IPS-15b (cell line): ENCODE results near the gene CCNY.
"Not testable (repeated sequence)": the region's sequence is repeated elsewhere in the genome, so short reads cannot be mapped to it uniquely, and the experiment has no call there.

Source experiments
- H3K27me3 ChIP-seq: one replicate; pipeline ENCODE4 v1.6.1; 2013; ENCODE audit warnings: low read length; ENCODE audit not compliant: control insufficient read depth, insufficient read depth
- H3K36me3 ChIP-seq: one replicate; pipeline ENCODE4 v1.6.1; 2013; ENCODE audit warnings: low read length; ENCODE audit not compliant: control insufficient read depth, insufficient read depth
- H3K4me1 ChIP-seq: one replicate; pipeline ENCODE4 v1.6.1; 2013; ENCODE audit warnings: mild to moderate bottlenecking, low read length; ENCODE audit not compliant: control insufficient read depth, insufficient read depth
- H3K4me3 ChIP-seq: one replicate; pipeline ENCODE4 v1.5.1; 2013; ENCODE audit warnings: low read depth, low read length
- H3K9ac ChIP-seq: one replicate; pipeline ENCODE4 v1.6.1; 2013; ENCODE audit warnings: low read depth, mild to moderate bottlenecking, low read length
- H3K9me3 ChIP-seq: one replicate; pipeline ENCODE4 v1.6.1; 2013; ENCODE audit warnings: mild to moderate bottlenecking, low read length; ENCODE audit not compliant: control insufficient read depth, insufficient read depth

Gene CCNY

DNA sequence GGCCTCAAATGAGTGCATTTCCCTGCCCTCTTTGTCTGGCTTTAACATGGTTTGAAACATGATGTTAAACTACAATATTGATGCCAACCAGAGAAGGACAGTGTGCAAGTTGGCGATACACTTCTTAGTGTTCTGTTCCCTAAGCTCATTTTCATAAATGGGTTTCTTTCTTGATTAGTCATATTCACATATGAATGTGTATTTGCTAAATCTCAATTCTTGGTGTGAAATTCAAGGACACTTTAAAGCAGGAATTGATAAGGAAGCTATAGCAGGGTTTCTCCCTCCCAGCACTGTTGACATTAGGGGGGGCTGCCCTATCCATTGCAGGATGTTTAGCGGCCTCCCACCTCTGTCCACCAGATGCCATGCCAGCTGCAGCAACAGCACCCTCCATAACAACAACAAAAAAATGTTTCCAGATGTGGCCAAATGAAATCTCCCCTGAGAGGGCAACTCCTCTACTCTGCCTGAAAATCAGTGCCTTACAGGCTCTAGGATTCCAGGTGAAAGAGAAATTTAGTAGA is 13.1 kb downstream of the CCNY start:
- Histone ChIP-seq H3K9ac (no peak overlapping the region), H3K27me3 (no peaks in the 10 kb centered on the region), H3K4me1 (peaks cover 3% of the 10 kb centered on the region), H3K4me3 (no peak overlapping the region), H3K36me3 (no peaks in the 10 kb centered on the region), H3K9me3 (no peaks in the 10 kb centered on the region)

DNA sequence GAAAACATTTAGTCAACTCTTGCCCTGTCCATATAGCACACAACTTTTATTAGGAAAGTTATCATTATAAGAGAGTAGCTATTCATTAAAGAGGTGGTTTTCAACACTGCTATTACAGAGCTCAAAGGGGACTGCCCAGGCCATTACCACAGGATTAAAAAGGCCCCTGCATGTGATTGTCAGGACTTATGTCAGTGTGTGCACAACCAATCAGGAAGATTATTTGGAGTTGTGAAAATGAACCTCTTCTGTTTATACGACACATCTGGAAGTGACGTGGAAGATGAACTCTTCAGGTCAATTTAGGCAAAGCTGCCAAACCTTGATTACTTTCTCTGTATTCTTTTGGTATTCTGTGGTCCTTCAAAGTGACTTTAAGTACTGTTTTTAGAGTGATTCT is 14.7 kb downstream of the CCNY start:
- Histone ChIP-seq H3K27me3 (no peaks in the 10 kb centered on the region), H3K9ac (no peak overlapping the region)

DNA sequence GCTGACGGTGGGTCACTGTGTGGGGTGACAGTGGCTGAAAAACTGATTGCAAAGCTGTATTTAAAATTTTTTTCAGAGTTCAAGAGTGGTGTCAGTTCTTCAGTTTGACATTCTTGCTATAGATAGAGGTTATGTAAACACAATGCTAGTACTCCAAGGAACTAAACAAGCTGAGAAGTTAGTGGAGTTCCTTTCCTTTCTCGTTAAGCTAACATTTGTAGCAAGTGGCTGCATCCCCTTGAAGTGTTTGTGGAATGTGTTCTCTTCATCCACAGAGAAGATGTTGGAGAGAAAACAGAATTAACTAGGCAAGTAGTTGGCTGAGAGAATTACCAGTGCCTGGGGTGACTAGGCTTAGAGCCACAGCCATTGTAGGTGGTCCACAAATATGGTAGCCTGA is 15.8 kb downstream of the CCNY start:
- H3K4me3 ChIP-seq: no peak overlapping the region

More for the DNA sequence above, 14.7 kb downstream of the CCNY start:
- H3K4me1 ChIP-seq: peaks cover 3% of the 10 kb centered on the region
- H3K4me3 ChIP-seq: no peak overlapping the region
- no peaks in the 10 kb centered on the region for H3K9me3 ChIP-seq
- H3K36me3 ChIP-seq: no peaks in the 10 kb centered on the region

DNA sequence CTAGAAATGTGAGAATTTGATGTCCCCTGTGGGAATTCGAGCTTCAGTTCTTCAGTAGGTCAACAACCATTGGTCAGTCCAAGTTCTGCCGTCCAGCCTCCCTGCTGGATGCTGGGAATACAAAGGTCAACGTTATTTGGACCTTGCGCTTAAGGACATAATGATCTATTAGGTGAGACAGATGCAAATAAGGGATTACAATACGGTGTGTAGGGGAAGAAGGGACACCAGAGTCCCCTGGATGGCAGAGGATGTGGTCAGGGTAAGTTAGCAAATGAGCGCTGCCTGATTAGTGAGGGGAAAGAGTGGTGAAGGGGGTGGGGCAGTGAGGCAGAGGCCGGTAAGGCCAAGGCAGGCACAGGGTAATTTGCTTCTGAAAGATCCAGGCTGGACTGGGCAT is 16.2 kb downstream of the CCNY start:
- Histone ChIP-seq H3K9me3 (no peaks in the 10 kb centered on the region), H3K27me3 (no peaks in the 10 kb centered on the region), H3K4me1 (peaks cover 3% of the 10 kb centered on the region), H3K36me3 (no peaks in the 10 kb centered on the region), H3K4me3 (no peak overlapping the region), H3K9ac (no peak overlapping the region)

More for the DNA sequence above, 15.8 kb downstream of the CCNY start:
- no peaks in the 10 kb centered on the region for H3K27me3 ChIP-seq
- H3K4me1 ChIP-seq: peaks cover 3% of the 10 kb centered on the region
- no peaks in the 10 kb centered on the region for H3K36me3 ChIP-seq
- H3K9ac ChIP-seq: no peak overlapping the region
- H3K9me3 ChIP-seq: no peaks in the 10 kb centered on the region

DNA sequence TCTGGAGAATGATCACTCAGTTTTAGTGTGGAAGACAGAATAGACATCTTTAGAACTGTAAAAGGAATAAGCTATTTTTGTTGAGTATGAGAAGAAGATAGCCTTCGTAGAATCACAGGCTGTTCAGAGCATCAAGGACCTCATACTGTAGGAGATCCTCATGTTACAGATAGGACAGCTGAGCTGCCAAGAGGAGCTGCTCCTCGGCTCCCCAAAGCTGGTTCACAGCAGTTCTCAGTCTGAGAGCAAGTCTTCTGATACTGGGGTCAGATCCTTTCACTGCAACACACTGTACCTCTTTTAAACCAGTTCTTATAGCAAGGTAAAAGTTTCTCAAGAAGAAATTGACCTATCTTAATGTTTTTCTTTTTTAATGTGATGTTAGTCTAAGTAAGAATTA is 17.1 kb downstream of the CCNY start:
- Histone ChIP-seq H3K4me3 (no peak overlapping the region), H3K9me3 (no peaks in the 10 kb centered on the region), H3K36me3 (no peaks in the 10 kb centered on the region), H3K4me1 (peaks cover 3% of the 10 kb centered on the region), H3K9ac (no peak overlapping the region), H3K27me3 (no peaks in the 10 kb centered on the region)

DNA sequence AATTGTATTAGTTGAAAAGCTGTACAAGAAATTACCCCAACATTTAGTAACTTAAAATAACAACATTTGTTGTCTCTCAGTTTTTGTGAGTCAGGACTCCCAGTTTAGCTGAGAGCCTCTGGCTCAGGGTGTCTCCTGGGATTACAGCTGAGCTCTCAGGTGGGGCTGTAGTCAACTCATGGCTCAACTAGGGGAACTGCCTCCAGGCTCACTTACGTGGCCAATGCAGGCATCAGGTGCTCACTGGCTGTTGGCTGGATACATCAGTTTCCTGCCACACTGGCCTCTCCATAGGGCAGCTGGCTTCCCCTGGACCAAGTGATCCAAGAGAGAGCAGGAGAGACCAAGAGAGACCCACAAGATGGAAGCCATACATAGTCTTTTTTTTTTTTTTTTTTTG is 17.5 kb downstream of the CCNY start:
- Histone ChIP-seq H3K4me1 (peaks cover 3% of the 10 kb centered on the region), H3K27me3 (no peaks in the 10 kb centered on the region), H3K4me3 (no peak overlapping the region)

DNA sequence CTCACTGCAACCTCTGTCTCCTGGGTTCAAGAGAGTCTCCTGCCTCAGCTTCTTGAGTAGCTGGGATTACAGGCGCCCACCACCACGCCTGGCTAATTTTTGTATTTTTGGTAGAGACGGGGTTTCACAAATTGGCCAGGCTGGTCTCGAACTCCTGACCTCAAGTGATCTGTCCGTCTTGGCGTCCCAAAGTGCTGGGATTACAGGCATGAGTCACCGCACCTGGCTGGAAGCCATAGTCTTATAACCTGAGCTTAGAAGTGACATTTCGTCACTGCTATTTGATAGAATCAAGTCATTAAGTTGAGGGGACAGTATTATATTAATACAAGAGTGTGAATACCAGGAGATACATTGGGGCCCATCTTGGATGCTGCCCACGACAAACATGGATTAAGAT is 17.9 kb downstream of the CCNY start:
- H3K4me1 ChIP-seq, H3K36me3 ChIP-seq, H3K9me3 ChIP-seq, H3K4me3 ChIP-seq, H3K27me3 ChIP-seq, H3K9ac ChIP-seq: not testable (repeated sequence)

More for the DNA sequence above, 17.5 kb downstream of the CCNY start:
- H3K9ac ChIP-seq: no peak overlapping the region
- no peaks in the 10 kb centered on the region for H3K9me3 ChIP-seq
- H3K36me3 ChIP-seq: no peaks in the 10 kb centered on the region

DNA sequence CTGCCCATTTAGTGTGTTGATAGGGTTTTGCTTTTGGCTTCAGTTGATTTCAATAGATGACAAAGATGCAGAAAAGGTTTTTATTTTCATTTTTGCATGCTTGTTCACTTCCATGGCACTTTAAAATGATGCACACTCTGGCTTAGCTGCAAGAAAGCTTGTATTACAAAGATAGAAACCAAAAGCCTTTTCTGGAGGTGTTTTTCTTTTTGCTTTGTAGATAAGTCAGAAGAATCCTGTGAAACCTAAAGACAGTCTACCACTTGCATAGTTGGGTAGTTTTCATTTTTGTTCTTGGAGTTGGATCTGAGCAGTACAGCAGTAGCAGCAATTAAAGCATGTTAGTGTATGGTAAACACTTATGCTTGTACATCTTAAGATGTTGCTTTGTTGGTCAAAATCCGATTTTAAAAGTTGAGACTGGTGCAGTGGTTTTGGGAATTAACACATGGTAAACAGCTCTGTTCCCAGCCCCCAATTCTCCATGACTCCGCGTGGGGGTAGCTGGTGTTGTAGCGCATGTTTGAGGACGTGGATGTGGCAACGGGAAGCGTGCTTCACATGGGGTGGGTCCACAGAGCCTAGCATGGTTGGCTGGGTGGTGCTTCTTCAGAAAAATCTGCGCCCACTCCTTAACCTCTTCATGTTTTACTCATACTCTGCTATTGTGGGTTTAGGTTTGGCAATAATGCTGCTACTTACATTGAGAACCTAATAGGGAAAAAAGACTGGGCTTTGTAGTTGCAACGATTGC is 19.8 kb downstream of the CCNY start:
- H3K27me3 ChIP-seq: no peaks in the 10 kb centered on the region
- H3K4me3 ChIP-seq: no peak overlapping the region
- H3K9me3 ChIP-seq: no peaks in the 10 kb centered on the region
- H3K36me3 ChIP-seq: no peaks in the 10 kb centered on the region
- no peaks in the 10 kb centered on the region for H3K4me1 ChIP-seq
- no peak overlapping the region for H3K9ac ChIP-seq

DNA sequence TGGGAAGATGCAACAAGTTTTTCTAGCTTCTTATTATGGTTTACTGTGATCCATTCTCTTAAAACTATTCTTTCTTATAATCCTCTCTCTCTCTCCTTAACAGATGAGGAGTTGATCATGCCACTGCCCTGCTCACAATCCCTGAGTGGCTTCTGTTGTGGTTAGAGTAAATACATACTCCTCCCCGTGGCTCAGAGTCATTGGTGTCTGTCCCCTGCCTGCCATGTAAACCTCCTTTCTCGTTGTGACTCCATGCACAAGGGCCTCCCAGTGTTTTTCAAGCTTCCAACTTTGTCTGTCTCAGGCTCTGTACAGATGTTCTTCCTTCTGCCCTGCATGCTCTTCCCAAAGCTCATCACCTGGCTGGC is 20.4 kb downstream of the CCNY start:
- H3K4me1 ChIP-seq: no peaks in the 10 kb centered on the region

DNA sequence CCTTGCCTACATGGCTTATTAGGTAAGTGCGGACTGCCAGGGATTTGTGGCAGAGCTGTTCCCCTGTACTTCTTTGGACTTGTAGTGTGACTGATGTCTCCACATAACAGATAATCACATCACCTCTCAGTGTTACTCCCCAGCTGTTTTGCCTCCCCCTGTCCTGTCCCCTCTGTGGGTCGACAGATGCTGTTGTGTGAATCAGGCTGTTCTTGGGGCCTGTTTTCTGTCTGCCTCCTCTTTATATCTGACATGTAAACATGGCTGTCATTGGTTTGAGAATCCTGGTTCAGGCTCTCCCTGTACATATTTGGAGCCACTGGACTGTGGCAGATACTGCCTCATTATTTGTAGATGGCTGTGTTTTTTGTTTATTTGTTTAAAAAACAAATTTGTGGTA is 22.7 kb downstream of the CCNY start:
- Histone ChIP-seq H3K4me3 (no peak overlapping the region), H3K27me3 (no peaks in the 10 kb centered on the region), H3K9ac (no peak overlapping the region), H3K4me1 (no peaks in the 10 kb centered on the region), H3K36me3 (no peaks in the 10 kb centered on the region), H3K9me3 (no peaks in the 10 kb centered on the region)

More for the DNA sequence above, 20.4 kb downstream of the CCNY start:
- Histone ChIP-seq H3K4me3 (no peak overlapping the region), H3K9ac (no peak overlapping the region), H3K9me3 (no peaks in the 10 kb centered on the region), H3K27me3 (no peaks in the 10 kb centered on the region), H3K36me3 (no peaks in the 10 kb centered on the region)

DNA sequence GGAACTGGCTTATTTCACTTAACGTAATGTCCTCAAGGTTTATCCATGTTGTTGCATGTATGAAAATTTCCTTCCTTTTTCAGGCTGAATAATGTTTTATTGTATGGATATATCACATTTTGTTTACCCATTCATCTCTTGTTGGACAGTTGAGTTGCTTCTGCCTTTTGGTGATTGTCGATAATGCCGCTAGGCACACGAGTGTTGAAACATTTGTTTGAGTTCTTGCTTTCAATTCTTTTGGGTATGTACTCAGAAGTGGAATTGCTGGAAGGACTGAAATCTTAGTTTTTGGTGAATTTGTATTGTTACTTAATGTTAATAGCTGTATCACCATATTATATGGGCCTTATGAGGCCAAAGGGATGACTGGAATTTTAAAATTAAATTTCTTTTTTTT is 23.6 kb downstream of the CCNY start:
- H3K9ac ChIP-seq: no peak overlapping the region
- no peaks in the 10 kb centered on the region for H3K9me3 ChIP-seq
- H3K4me1 ChIP-seq: no peaks in the 10 kb centered on the region
- no peak overlapping the region for H3K4me3 ChIP-seq
- no peaks in the 10 kb centered on the region for H3K27me3 ChIP-seq
- no peaks in the 10 kb centered on the region for H3K36me3 ChIP-seq

DNA sequence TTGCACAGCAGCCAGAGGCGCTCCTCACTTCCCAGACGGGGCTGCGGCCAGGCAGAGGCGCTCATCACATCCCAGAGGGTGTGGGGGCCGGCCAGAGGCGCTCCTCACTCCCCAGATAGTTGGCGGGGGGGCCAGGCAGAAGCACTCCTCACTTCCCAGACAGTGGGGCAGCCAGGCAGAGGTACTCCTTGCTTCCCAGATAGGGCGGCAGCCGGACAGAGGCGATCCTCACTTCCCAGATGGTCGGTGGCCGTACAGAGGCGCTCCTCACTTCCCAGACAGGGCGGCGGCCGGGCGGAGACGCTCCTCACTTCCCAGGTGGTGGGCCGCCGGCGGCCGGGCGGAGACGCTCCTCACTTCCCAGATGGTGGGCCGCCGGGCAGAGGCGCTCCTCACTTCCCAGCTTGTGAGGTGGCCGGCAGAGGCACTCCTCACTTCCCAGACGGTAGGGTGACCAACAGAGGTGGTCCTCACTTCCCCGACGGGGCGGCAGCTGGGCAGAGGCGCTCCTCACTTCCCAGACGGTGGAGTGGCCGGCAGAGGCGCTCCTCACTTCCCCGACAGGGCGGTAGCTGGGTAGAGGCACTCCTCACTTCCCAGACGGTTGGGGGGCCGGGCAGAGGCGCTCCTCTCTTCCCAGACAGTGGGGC is 26.5 kb downstream of the CCNY start:
- Histone ChIP-seq H3K4me1 (no peaks in the 10 kb centered on the region), H3K27me3 (no peaks in the 10 kb centered on the region), H3K36me3 (no peaks in the 10 kb centered on the region), H3K9me3 (no peaks in the 10 kb centered on the region), H3K4me3 (no peak overlapping the region), H3K9ac (no peak overlapping the region)
